D721Med (cell line): ENCODE results near the gene SSPN.

Experiments
- DNase-seq: peaks from one replicate; pipeline ENCODE4 v3.0.0; 2011; ENCODE audit warnings: low spot score; ENCODE audit not compliant: insufficient read length
- FAIRE-seq: peaks from 2 replicates; lab custom pipeline; 2011; peaks lifted over from hg19 to GRCh38; lab: Jason Lieb, UNC
- CTCF ChIP-seq: IDR thresholded peaks from 2 replicates; pipeline ENCODE4 v1.5.1; 2012; ENCODE audit warnings: mild to moderate bottlenecking, control low read depth; ENCODE audit not compliant: insufficient read depth; ENCODE audit errors: missing control alignments

SSPN gene

GRCh38 chr12:26239122-26239851 lies 43.9 kb downstream of the SSPN start:
- FAIRE-seq: no peak
- DNase-seq: no peak
- no peak for TF ChIP-seq CTCF

- no peak for DNase-seq
- no peak for FAIRE-seq
- no peak for TF ChIP-seq CTCF
These were observed 44.8 kb downstream of the SSPN start for GRCh38 chr12:26239852-26240815.

- FAIRE-seq (no peak), DNase-seq (no peak)
- no peak for TF ChIP-seq CTCF
These were observed 45.7 kb downstream of the SSPN start for GRCh38 chr12:26241080-26241479.

GRCh38 chr12:26242683-26243082 lies 47.3 kb downstream of the SSPN start:
- no peak for DNase-seq
- TF ChIP-seq CTCF: no peak
- no peak for FAIRE-seq

- DNase-seq (no peak), FAIRE-seq (no peak)
- TF ChIP-seq CTCF: no peak
These were observed 49.1 kb downstream of the SSPN start for GRCh38 chr12:26244503-26244902.

- FAIRE-seq (no peak), DNase-seq (no peak)
- TF ChIP-seq CTCF: no peak
These were observed 50.0 kb downstream of the SSPN start for GRCh38 chr12:26245175-26245942.
